ENCODE results near the gene FCHSD2. TPM values are rescaled to one million over a fixed set of nuclear protein-coding genes. Genes with fewer than 3 reads are reported as not detected.
"Not testable (repeated sequence)": the region's sequence is repeated elsewhere in the genome, so short reads cannot be mapped to it uniquely, and the experiment has no call there.

Gene FCHSD2
- total RNA-seq, 1 donor = 28.2 TPM

DNA sequence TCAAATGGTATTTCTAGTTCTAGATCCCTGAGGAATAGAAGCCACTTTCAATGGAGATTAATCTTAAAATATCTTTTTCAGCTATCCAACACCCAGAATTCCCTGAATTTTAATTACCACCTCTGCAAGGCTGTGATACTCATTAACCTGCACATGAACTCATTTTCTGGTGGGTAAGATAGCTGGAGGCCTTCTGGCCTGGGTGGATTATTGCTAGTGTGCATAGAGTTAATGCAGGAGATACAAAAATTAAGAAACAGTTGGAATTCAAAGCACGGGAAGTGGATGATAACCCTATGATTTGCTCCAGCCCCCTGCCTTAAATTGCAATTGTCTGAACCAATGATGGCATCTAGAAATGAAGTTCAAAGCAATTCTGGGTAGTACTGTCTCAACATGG is 212.9 kb downstream of the FCHSD2 start:
- H3K9me3 ChIP-seq (ENCODE audit: low read depth, low read length) = no peaks in the 10 kb centered on the region
- peaks cover 10% of the 10 kb centered on the region for H3K4me1 ChIP-seq (ENCODE audit: insufficient read depth, low read length)
- H3K4me3 ChIP-seq (ENCODE audit: low read length) = no peak overlapping the region
- no peaks in the 10 kb centered on the region for H3K27me3 ChIP-seq (ENCODE audit: insufficient read depth, low read length)

DNA sequence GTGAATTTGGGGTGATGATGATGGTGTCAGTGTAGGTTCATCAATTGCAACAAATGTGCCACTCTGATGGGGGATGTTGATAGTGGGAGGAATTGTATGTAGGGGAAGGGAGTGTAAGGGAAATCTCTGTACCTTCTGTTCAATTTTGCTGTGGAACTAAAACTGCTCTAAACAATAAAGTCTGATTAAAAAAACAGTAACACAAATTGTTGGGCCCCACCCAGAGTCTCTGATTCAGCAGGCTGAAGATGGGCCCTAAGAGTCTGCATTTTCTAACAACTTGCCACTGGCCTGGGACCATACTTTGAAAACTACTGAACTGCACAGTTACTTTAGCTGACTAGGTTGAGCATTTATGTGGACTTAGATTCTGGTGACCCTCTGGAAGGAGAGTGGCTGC is 214.7 kb downstream of the FCHSD2 start:
- Histone ChIP-seq H3K9me3 (ENCODE audit: low read depth, low read length) (no peaks in the 10 kb centered on the region), H3K27me3 (ENCODE audit: insufficient read depth, low read length) (no peaks in the 10 kb centered on the region), H3K4me1 (ENCODE audit: insufficient read depth, low read length) (peaks cover 10% of the 10 kb centered on the region), H3K4me3 (ENCODE audit: low read length) (no peak overlapping the region)

DNA sequence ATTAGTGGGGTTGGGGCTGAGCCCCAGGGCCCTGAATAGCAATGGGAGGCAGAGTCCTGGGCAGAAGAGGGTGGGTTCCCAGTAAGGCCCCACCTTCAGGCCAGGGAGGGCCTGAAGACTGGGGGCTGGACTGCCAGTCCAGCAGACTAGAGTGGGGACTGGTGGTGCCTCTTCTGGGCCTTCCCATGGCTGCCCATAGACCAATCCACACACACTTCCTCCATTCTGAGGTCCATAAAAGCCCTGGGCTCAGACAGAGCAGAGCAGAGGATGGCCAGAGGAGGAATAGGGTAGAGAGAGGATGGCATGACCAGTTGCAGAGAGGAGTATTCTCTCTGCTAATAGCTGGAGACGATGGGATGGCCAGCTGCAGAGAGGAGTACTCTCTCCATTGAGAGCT is 216.0 kb downstream of the FCHSD2 start:
- Histone ChIP-seq H3K4me3 (ENCODE audit: low read length) (no peak overlapping the region), H3K27me3 (ENCODE audit: insufficient read depth, low read length) (no peaks in the 10 kb centered on the region), H3K9me3 (ENCODE audit: low read depth, low read length) (no peaks in the 10 kb centered on the region), H3K4me1 (ENCODE audit: insufficient read depth, low read length) (peaks cover 10% of the 10 kb centered on the region)

DNA sequence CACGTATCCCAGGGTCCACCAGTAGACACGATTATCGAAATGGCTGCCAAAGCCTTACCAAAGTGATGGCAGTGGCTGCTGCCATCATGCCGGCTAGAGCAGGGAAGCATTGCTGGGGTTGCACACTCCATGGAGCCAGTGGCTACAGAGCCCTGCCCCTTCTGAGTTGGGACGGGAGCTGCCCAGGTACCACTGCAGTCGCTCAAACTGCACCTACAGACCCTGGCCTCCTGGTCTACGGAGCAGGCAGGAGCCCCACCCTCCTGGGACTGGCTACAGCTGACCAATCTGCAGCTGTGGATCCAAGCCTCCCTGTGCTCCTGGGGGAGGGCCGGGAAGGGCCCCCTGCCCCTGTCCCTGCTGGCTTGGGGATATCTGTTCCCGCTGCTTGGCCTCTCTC is 216.5 kb downstream of the FCHSD2 start:
- H3K9me3 ChIP-seq (ENCODE audit: low read depth, low read length) = no peaks in the 10 kb centered on the region
- H3K27me3 ChIP-seq (ENCODE audit: insufficient read depth, low read length) = no peaks in the 10 kb centered on the region
- no peak overlapping the region for H3K4me3 ChIP-seq (ENCODE audit: low read length)
- peaks cover 10% of the 10 kb centered on the region for H3K4me1 ChIP-seq (ENCODE audit: insufficient read depth, low read length)

DNA sequence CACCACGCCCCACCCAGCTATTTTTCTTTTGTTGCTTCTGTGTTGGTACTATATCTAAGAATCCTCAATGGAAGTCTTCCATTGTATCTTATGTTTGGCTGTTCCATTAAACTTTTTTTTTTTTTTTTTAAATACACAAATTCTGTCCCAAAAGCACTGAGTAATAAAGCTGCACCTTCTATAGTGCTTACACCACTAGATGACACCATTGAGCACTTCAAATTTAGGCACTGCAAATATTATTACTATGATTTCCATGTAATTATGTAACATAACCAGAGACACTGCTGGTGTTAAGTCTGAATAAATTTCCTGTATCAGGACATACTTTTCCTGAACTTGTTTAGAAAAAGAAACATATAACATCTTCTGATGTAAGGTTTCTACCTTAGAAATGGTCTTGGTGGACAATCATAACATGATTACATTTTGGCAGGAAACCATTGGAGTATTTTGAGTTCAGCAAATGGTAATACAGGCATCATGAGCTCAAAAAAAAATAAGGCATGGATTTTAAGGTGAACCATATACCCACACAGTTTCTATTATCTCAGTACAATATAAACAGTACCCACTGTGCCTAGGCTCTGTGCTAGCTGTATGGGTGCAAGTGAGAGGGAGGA is 217.4 kb downstream of the FCHSD2 start:
- H3K9me3 ChIP-seq (ENCODE audit: low read depth, low read length) = no peaks in the 10 kb centered on the region
- H3K27me3 ChIP-seq (ENCODE audit: insufficient read depth, low read length) = no peaks in the 10 kb centered on the region
- H3K4me3 ChIP-seq (ENCODE audit: low read length) = no peak overlapping the region
- H3K4me1 ChIP-seq (ENCODE audit: insufficient read depth, low read length) = peaks cover 10% of the 10 kb centered on the region

DNA sequence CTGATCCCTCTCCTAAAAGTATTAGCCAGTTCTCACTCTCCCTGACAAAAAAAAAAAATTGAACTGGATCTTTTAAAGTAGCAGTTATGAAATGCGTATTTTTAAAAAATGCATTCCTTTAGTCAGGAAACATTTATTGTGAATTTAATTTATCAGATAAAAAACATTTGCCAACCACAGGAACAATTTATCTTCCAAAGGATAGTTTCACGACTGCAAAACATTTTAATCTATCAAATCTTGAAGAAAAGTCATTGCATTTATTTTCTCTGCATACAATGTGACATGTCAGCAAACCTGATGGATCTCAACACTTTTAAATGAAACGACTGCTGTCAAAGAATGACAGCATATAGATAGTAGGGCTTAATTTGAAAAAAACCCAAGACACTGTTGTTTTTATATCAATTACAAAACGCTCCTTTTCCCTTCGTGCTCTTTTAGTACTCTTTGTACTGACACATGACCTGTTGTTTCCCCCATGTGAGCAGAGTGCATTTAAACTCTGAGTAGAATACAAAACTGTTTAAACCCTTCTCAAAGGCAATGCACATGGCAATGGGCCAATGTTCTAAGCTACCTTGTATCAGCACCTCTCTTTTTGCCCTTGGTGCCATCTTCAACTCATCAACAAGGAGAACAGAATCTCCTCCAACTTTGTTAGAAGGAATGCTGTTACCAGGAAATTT is 220.9 kb downstream of the FCHSD2 start:
- H3K4me1 ChIP-seq (ENCODE audit: insufficient read depth, low read length) = peaks cover 10% of the 10 kb centered on the region
- H3K9me3 ChIP-seq (ENCODE audit: low read depth, low read length) = no peaks in the 10 kb centered on the region
- no peaks in the 10 kb centered on the region for H3K27me3 ChIP-seq (ENCODE audit: insufficient read depth, low read length)
- no peak overlapping the region for H3K4me3 ChIP-seq (ENCODE audit: low read length)

DNA sequence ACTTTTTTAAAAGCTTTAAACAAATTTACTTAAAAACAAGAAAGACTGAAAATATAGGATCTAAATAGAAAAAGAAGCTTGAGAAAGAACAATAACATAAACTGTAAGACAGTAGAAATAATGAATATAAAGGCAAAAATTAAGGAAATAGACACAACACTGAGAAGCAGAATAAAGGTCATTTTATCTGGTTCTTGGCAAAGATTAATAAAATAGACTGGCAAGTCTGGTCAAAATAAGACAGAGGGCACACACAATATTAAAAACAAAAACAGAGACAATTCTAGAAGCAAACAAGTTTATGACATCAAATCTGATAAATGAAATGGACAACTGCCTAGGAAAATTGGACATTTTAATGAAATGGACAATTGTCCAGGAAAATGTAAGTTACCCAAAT is 222.1 kb downstream of the FCHSD2 start:
- H3K4me1 ChIP-seq (ENCODE audit: insufficient read depth, low read length) = peaks cover 3% of the 10 kb centered on the region
- no peak overlapping the region for H3K4me3 ChIP-seq (ENCODE audit: low read length)
- no peaks in the 10 kb centered on the region for H3K27me3 ChIP-seq (ENCODE audit: insufficient read depth, low read length)
- H3K9me3 ChIP-seq (ENCODE audit: low read depth, low read length) = no peaks in the 10 kb centered on the region

DNA sequence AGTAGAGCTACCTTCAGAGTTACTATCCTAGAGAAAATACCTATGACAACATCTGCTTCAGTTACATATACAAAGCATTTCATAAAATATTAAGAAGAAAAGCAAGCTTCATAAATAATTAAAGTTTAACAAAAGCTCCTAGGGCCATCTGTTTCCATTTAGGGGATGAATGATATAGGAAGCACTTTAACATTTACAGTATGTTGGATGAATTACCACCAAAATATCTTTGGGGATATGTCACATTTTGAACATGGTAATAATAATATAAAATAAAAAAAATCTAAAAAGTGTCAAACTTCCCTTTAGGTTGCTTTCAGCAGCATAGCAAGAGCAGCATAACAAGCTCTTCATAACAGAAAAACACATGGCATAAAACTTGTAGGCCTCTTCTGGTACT is 223.3 kb downstream of the FCHSD2 start:
- Histone ChIP-seq H3K9me3 (ENCODE audit: low read depth, low read length) (no peaks in the 10 kb centered on the region), H3K4me3 (ENCODE audit: low read length) (no peak overlapping the region), H3K27me3 (ENCODE audit: insufficient read depth, low read length) (no peaks in the 10 kb centered on the region), H3K4me1 (ENCODE audit: insufficient read depth, low read length) (no peaks in the 10 kb centered on the region)

DNA sequence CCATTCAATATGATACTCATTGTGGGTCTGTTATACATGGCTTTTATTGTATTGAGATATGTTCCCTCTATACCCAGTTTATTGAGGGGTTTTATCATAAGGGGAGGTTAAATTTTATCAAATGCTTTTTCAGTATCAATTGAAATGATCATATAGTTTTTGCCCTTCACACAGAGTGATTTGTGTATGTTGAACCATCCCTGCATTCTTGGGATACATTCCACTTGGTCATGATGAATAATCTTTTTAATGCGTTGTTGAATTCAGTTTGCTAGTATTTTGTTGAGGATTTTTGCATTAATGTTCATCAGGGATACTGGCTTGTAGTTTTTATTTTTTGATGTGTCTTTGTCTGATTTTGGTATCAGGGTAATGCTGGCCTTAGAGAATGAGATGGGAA is 229.9 kb downstream of the FCHSD2 start:
- Histone ChIP-seq H3K9me3 (ENCODE audit: low read depth, low read length) (peaks cover 17% of the 10 kb centered on the region), H3K27me3 (ENCODE audit: insufficient read depth, low read length) (no peaks in the 10 kb centered on the region), H3K4me1 (ENCODE audit: insufficient read depth, low read length) (no peaks in the 10 kb centered on the region), H3K4me3 (ENCODE audit: low read length) (no peak overlapping the region)

DNA sequence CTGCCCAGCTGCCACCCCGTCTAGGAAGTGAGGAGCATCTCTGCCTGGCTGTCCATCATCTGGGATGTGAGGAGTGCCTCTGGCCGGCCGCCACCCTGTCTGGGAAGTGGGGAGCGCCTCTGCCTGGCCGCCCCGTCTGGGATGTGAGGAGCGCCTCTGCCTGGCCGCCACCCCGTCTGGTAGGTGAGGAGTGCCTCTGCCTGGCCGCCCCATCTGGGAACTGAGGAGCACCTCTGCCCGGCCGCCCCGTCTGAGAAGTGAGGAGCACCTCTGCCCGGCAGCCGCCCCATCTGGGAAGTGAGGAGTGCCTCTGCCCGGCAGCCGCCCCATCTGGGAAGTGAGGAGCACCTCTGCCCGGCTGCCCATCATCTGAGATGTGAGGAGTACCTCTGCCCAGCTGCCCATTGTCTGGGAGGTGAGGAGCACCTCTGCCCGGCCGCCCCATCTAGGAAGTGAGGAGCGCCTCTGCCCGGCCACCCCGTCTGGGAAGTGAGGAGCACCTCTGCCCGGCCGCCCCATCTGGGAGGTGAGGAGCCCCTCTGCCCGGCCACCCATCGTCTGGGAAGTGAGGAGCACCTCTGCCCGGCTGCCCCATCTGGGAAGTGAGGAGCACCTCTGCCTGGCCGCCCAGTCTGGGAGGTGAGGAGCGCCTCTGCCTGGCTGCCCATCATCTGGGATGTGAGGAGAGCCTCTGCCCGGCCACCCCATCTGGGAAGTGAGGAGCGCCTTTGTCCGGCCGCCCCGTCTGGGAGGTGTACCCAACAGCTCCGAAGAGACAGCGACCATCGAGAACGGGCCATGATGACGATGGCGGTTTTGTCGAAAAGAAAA is 232.3 kb downstream of the FCHSD2 start:
- H3K9me3 ChIP-seq (ENCODE audit: low read depth, low read length) = peaks cover 17% of the 10 kb centered on the region
- H3K4me1 ChIP-seq (ENCODE audit: insufficient read depth, low read length); H3K4me3 ChIP-seq (ENCODE audit: low read length); H3K27me3 ChIP-seq (ENCODE audit: insufficient read depth, low read length): not testable (repeated sequence)

DNA sequence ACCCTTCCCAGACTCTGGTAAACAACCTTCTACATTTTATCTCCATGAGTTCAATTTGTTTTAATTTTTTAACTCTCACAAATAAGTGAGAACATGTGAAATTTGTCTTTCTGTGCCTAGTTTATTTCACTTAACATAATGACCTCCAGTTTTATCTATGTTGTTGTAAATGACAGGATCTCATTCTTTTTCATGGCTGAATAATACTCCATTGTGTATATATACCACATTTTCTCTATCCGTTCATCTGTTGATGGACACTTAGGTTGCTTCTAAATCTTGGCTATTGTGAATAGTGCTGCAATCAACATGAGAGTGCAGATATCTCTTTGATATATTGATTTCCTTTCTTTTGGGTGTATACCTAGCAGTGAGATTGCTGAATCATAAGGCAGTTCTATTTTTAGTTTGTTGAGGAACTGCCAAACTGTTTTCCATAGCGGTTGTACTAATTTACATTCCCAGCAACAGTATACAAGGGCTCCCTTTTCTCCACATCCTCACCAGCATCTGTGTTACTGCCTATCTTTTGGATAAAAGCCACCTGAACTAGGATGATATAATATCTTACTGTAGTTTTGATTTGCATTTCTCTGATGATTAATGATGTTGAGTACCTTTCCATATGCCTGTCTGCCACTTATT is 234.0 kb downstream of the FCHSD2 start:
- peaks cover 15% of the 10 kb centered on the region for H3K9me3 ChIP-seq (ENCODE audit: low read depth, low read length)
- no peaks in the 10 kb centered on the region for H3K27me3 ChIP-seq (ENCODE audit: insufficient read depth, low read length)
- no peak overlapping the region for H3K4me3 ChIP-seq (ENCODE audit: low read length)
- H3K4me1 ChIP-seq (ENCODE audit: insufficient read depth, low read length) = no peaks in the 10 kb centered on the region

DNA sequence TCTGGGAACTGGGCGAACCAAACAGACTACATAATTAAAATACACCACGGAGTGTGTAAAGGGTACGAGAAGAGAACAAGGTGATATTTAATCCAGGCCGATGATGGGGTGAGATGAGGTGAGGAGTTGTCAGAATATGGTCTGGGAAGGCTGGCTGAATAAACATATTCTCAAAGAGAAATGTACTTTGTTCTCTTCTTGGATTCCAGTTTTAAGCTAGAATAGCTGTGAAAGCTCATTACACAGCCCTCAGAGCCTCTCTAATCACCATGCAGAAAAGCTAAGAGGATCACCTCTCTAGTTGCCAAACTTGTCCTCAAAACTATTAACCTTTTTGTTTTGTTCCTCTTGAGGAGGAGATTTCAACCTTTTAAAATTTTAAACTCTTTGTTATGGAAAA is 238.1 kb downstream of the FCHSD2 start:
- Histone ChIP-seq H3K27me3 (ENCODE audit: insufficient read depth, low read length) (no peaks in the 10 kb centered on the region), H3K4me3 (ENCODE audit: low read length) (no peak overlapping the region), H3K4me1 (ENCODE audit: insufficient read depth, low read length) (no peaks in the 10 kb centered on the region), H3K9me3 (ENCODE audit: low read depth, low read length) (no peaks in the 10 kb centered on the region)

DNA sequence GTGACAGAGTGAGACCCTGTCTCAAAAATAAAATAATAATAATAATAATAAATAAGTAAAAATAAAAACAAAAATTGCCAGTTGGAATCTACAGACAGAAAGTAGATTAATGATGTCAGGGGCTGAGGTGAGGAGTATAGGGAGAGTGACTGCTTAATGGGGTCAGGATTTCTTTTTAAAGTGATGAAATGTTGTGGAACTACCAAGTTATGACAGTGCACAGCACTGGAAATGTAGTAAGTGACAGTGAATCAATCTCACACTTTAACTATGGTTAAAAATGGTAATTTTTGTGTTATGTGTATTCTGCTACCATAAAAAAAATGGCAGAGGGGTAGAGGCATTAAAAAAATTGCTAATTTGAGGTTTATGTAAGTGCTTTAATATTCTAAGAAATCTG is 240.7 kb downstream of the FCHSD2 start:
- Histone ChIP-seq H3K27me3 (ENCODE audit: insufficient read depth, low read length) (no peaks in the 10 kb centered on the region), H3K4me3 (ENCODE audit: low read length) (no peak overlapping the region), H3K4me1 (ENCODE audit: insufficient read depth, low read length) (no peaks in the 10 kb centered on the region), H3K9me3 (ENCODE audit: low read depth, low read length) (no peaks in the 10 kb centered on the region)

DNA sequence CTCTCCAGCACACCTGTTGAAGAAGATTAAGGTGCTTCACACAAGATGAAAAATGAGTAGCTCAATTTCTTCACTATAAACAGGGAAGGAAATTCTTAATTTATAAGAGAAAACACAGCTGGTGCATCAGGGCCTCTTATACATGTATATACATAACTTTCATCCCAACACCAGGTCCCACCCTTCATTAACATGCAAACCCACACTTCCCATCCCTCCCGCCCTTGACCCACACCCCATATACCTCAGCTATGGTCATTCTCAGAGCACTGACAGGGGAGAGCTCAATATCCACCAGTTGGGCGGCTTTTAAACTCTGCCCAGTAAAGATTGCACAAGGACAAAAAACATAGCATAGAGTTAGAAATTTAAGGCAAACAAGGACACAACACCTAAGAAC is 242.1 kb downstream of the FCHSD2 start:
- H3K4me3 ChIP-seq (ENCODE audit: low read length) = no peak overlapping the region
- H3K27me3 ChIP-seq (ENCODE audit: insufficient read depth, low read length) = no peaks in the 10 kb centered on the region
- no peaks in the 10 kb centered on the region for H3K4me1 ChIP-seq (ENCODE audit: insufficient read depth, low read length)
- H3K9me3 ChIP-seq (ENCODE audit: low read depth, low read length) = no peaks in the 10 kb centered on the region

DNA sequence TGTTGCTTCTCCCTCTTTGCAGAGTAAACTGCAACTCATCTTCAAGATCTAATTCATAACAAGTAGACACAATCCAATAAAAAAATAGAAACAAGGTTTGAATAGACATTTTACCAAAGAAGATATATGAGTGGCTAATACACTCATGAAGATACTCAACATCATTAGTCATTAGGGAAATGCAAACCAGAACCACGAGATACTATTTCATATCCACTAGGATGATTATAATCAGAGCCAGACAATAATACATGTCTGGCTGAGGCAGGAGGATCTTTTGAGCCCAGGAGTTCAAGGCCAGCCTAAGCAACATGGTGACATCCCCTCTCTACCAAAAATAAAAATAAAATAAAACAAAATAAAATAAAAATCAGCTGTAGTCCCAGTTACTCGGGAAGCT is 242.9 kb downstream of the FCHSD2 start:
- no peaks in the 10 kb centered on the region for H3K9me3 ChIP-seq (ENCODE audit: low read depth, low read length)
- no peaks in the 10 kb centered on the region for H3K4me1 ChIP-seq (ENCODE audit: insufficient read depth, low read length)
- no peak overlapping the region for H3K4me3 ChIP-seq (ENCODE audit: low read length)
- H3K27me3 ChIP-seq (ENCODE audit: insufficient read depth, low read length) = no peaks in the 10 kb centered on the region

All from mononuclear cell (primary cell).